BE2C (cell line): Measurements from ENCODE around the gene ZNF761.
"Not testable (repeated sequence)": the region's sequence is repeated elsewhere in the genome, so short reads cannot be mapped to it uniquely, and the experiment has no call there.

Experiments
- DNase-seq: peaks from one replicate; pipeline ENCODE4 v3.0.0-alpha.2; 2020
- H3K27me3 ChIP-seq: fragments of 250-450 bp; sonication (Bioruptor Pico); 2 replicates; pipeline ENCODE4 v1.5.1; 2020; ENCODE audit warnings: mild to moderate bottlenecking
- H3K36me3 ChIP-seq: fragments of 250-450 bp; sonication (Bioruptor Pico); 2 replicates; pipeline ENCODE4 v1.5.1; 2020; ENCODE audit warnings: mild to moderate bottlenecking
- H3K4me1 ChIP-seq: fragments of 250-450 bp; sonication (Bioruptor Pico); 2 replicates; pipeline ENCODE4 v1.5.1; 2020
- H3K4me3 ChIP-seq: 2 replicates; pipeline ENCODE4 v1.5.1; 2011; ENCODE audit warnings: low read depth, low read length
- H3K9me3 ChIP-seq: fragments of 250-450 bp; sonication (Bioruptor Pico); 2 replicates; pipeline ENCODE4 v1.5.1; 2020
- CTCF ChIP-seq: IDR thresholded peaks from 2 replicates; pipeline ENCODE4 v1.5.1; 2012; ENCODE audit warnings: mild to moderate bottlenecking, low read depth, low read length

ZNF761 gene

DNA sequence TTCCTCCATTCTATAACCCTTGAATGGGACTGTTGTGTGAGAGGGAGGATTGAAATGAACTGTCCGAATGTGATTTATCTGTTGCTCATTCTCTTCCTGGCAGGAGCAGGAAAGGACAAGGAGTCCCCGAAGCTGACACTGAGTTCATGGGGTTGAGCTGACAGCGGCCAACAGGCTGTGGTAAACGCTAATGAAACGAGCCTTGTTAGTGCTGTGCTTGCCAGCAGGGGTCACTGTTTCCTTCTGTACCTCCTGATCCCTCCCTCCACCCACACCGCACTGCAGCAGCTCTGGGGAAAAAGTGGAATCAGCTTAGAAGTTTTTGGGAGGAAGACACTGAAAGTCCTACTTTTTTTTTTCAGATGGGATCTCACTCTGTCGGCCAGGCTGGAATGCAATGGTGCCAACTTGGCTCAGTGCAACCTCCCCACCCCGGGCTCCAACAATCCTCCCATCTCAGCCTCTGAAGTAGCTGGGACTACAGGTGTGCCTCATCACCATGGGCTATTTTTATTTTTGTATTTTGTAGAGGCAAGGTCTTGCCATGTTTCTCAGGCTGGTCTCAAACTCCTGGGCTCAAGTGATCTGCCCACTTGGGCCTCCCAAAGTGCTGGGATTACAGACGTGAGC, 6.7 kb upstream of the ZNF761 start:
- peak; percentile 70 for DNase-seq
- peak; percentile 82 for TF ChIP-seq CTCF
- no peak overlapping the region for H3K4me3 ChIP-seq
- no peaks in the 10 kb centered on the region for H3K9me3 ChIP-seq
- H3K27me3 ChIP-seq: no peaks in the 10 kb centered on the region
- no peaks in the 10 kb centered on the region for H3K36me3 ChIP-seq
- no peaks in the 10 kb centered on the region for H3K4me1 ChIP-seq

- TF ChIP-seq CTCF: no peak
- no peaks in the 10 kb centered on the region for H3K9me3 ChIP-seq
- H3K4me1 ChIP-seq: no peaks in the 10 kb centered on the region; the same call in 1 of the 2 replicates
- H3K36me3 ChIP-seq: no peaks in the 10 kb centered on the region
- peak; percentile 21 for DNase-seq
- H3K27me3 ChIP-seq: no peaks in the 10 kb centered on the region
- peak overlapping the region; percentile 81 for H3K4me3 ChIP-seq
Observed at GRCh38 chr19:53432088-53432661, 391 bp downstream of the ZNF761 start.

GRCh38 chr19:53443809-53444208, 12.0 kb downstream of the ZNF761 start:
- H3K4me3 ChIP-seq, DNase-seq, H3K9me3 ChIP-seq, H3K36me3 ChIP-seq, H3K4me1 ChIP-seq, H3K27me3 ChIP-seq: not testable (repeated sequence)

DNA sequence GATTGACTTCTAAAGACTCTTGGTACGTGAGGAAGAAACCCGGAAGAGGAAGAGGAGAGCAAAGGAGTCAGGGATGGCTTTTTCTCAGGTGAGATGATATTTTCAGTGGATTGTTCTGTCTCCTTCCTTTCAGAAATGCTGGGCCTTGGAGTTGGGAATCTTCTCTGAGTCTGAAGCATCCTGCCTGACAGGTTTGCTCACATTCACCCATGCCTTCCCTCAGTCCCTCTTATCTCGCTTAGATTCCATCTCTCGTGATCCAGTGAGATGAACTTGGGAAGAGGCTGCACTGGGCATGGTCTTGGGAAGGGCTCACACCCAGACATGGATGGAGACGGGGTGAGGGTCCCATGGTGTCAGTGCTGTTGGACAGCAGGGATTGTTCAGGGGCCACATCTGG, 15.4 kb downstream of the ZNF761 start:
- not testable (repeated sequence) for H3K4me1 ChIP-seq, DNase-seq, H3K9me3 ChIP-seq, H3K27me3 ChIP-seq, H3K4me3 ChIP-seq, H3K36me3 ChIP-seq

- H3K4me3 ChIP-seq: no peak overlapping the region
- no peaks in the 10 kb centered on the region for H3K4me1 ChIP-seq
- H3K36me3 ChIP-seq: no peaks in the 10 kb centered on the region; the same call in 1 of the 2 replicates
- DNase-seq: no peak
- no peaks in the 10 kb centered on the region; the same call in 1 of the 2 replicates for H3K9me3 ChIP-seq
- no peak for TF ChIP-seq CTCF
- no peaks in the 10 kb centered on the region for H3K27me3 ChIP-seq
Observed at GRCh38 chr19:53455828-53456227, 24.0 kb downstream of the ZNF761 start.

DNA sequence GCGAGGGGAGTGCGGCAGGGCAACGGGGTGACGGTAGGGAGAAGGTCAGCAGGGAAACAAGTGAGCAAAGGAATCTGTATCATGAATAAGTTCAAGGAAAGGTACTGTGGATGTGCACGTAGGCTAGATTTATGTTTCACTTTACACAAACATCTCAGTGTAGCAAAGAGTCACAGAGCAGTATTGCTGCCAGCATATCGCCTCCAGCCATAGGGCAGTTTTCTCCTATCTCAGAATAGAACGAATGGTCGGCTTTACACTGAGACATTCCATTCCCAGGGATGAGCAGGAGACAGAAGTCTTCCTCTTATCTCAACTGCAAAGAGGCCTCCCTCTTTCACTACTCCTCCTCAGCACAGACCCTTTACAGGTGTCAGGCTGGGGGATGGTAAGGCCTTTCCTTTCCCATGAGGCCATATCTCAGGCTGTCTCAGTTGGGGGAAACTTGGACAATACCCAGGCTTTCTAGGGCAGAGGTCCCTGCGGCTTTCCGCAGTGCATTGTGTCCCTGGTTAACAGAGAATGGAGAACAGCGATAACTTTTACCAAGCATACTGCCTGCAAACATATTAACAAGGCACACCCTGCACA, 28.4 kb downstream of the ZNF761 start:
- H3K27me3 ChIP-seq, H3K9me3 ChIP-seq, H3K4me3 ChIP-seq, H3K36me3 ChIP-seq, DNase-seq, H3K4me1 ChIP-seq: not testable (repeated sequence)

DNA sequence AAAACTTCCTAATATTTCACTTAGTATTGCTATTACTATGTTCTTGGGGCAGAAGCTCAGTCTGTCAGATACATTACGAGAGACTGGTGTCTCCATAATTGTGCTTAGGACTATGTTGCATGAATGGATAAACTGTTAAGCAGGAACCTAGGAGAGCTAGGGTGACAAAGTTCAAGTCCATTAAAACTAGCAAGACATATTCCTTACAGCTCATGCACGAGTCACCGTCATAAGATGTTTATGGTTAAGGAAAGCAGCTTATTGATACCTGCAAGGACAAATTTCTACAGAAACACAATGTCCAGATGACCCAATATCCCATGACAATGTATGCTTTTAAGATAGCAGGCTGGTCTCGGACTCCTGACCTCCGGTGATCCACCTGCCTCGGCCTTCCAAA, 30.1 kb downstream of the ZNF761 start:
- Histone ChIP-seq H3K9me3 (no peaks in the 10 kb centered on the region; the same call in 1 of the 2 replicates), H3K4me1 (no peaks in the 10 kb centered on the region), H3K27me3 (no peaks in the 10 kb centered on the region), H3K36me3 (no peaks in the 10 kb centered on the region), H3K4me3 (no peak overlapping the region)
- TF ChIP-seq CTCF: no peak
- no peak for DNase-seq
